ENCODE results near the gene ADD2. TPM values are rescaled to one million over a fixed set of nuclear protein-coding genes. Genes with fewer than 3 reads are reported as not detected.

Gene ADD2
- total and polyA plus RNA-seq, 12 donors = 0.20 to 5.6 (median 1.9) TPM; not detected in 1

DNA sequence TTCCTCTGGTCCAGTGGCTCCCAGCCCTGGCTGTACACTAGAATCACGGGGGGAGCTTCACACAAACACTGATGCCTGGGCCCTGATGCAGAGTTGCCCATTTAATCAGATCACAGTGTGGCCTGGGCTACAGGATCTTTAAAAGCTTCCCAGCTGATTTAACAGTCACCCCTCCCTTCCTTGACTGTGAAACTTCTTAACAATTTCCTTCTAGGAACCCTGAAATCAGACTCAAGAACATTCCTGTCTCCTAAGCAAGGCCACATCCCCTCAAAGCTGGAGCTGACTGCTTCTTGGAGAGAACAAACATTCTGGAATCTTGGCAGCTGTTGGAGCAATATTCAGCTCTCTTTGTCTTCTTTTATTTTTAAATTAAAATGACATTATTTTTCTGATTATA, 88.7 kb downstream of the ADD2 start:
- intact Hi-C loops (cut with DNase I) = no loop called here
- Histone ChIP-seq H3K4me3 (no peak overlapping the region), H3K36me3 (replicated peaks in 1 of 2) (no peaks in the 10 kb centered on the region), H3K27ac (no peak overlapping the region), H3K9me3 (replicated peaks in 1 of 3) (no peaks in the 10 kb centered on the region), H3K27me3 (no peaks in the 10 kb centered on the region), H3K4me1 (replicated peaks in 1 of 2) (no peaks in the 10 kb centered on the region)
- TF ChIP-seq POLR2A (IDR thresholded peaks at IDR 0.05) = no peak
- WGBS, 4 donors = 66 to 100% (median 75%) methylated on average over 1 of the region's 1 CpG
- peak in 1 of 7 donors; percentile 20 for DNase-seq

DNA sequence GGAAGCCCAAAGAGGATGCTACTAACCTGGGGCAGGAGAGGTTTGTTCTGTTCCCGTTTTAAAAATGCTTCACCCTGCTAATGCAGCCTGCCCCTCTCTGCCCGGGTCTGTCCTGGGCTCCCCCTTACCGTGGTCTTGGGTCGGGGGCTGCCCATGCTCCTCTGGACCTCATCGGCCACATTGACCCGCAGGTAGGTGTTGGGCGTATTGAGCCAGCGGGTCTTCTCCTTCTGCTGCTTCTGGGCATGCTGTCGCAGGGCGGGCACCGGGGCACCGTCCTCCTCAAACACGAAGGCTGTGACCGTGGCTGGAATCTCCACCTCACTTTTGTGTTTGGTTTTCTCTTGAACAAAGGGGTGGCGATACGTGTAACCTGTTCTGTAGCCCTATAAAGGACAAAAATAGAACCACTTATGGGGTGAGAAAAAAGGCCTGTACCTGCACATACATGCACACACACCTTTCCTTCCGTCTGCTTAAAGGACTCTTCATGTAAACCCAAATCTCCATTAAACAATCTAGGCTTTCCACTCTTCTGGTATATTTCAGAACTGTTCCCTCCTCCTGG, 89.3 kb downstream of the ADD2 start:
- Histone ChIP-seq H3K4me3 (no peak overlapping the region), H3K27ac (no peak overlapping the region), H3K9me3 (replicated peaks in 1 of 3) (no peaks in the 10 kb centered on the region), H3K4me1 (replicated peaks in 1 of 2) (no peaks in the 10 kb centered on the region), H3K36me3 (replicated peaks in 1 of 2) (no peaks in the 10 kb centered on the region), H3K27me3 (no peaks in the 10 kb centered on the region)
- intact Hi-C loops (cut with DNase I) = no loop called here
- 89 to 95% (median 94%) methylated on average over 15 to 17 of the region's 17 CpGs for WGBS, 4 donors
- peak in 1 of 7 donors; percentile 31 for DNase-seq
- TF ChIP-seq CTCF (IDR thresholded peaks at IDR 0.05) (no peak), POLR2A (IDR thresholded peaks at IDR 0.05) (no peak)

DNA sequence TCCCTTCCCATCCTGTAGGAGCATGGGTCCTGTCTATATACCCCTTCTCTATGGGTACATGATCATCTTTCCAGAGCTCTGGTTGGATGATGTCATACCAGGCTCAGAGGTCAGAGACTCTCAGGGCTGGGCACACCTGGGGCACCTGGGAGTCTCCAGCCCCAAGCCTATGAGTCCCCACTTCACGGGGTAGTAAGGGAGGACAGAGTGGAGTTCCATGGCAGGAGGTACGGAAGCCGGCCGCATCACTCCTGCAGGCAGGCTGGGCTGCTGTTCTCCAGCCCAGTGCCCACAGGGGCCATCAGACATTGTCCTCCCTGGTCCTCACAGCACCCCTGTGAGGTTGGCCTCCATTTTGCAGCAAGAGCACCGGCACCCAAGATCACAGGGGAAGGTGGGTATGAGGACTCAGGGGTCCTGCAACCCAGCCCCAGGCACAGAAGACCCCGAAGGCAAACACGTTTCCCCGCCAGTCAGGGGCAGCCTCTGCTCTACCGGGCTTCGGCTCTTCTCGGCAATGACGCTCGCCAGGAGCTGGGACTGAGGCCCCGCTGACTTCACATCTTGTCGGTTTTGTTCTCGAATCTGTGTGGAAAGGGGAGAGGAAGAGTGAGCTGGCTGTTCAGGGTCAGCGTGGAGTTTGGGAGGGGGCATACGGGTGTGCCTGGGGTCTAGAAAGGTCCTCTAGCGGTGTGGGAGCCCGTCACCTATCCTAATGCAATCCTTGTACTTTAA, 91.5 kb downstream of the ADD2 start:
- H3K4me3 ChIP-seq = no peak overlapping the region
- 86 to 95% (median 91%) methylated on average over 14 to 20 of the region's 20 CpGs for WGBS, 4 donors
- peak in 1 of 7 donors; percentile 9 for DNase-seq
- H3K27me3 ChIP-seq = no peaks in the 10 kb centered on the region
- H3K4me1 ChIP-seq (replicated peaks in 1 of 2) = no peaks in the 10 kb centered on the region
- H3K27ac ChIP-seq = no peak overlapping the region
- no peaks in the 10 kb centered on the region for H3K36me3 ChIP-seq (replicated peaks in 1 of 2)
- intact Hi-C loops (cut with DNase I) = no loop called here
- TF ChIP-seq POLR2A (IDR thresholded peaks at IDR 0.05) (no peak), CTCF (IDR thresholded peaks at IDR 0.05) (no peak)
- H3K9me3 ChIP-seq (replicated peaks in 1 of 3) = no peaks in the 10 kb centered on the region

- WGBS, 4 donors = 91 to 94% (median 92%) methylated on average over 2 of the region's 2 CpGs
Measured at GRCh38 chr2:70675862-70676261, 92.1 kb downstream of the ADD2 start.

More at GRCh38 chr2:70675862-70676261, 92.1 kb downstream of the ADD2 start:
- DNase-seq = peak in 2 of 7 donors; percentile 2 to 3
- Histone ChIP-seq H3K27me3 (no peaks in the 10 kb centered on the region), H3K27ac (no peak overlapping the region), H3K9me3 (replicated peaks in 1 of 3) (no peaks in the 10 kb centered on the region), H3K4me3 (no peak overlapping the region), H3K4me1 (replicated peaks in 1 of 2) (no peaks in the 10 kb centered on the region), H3K36me3 (replicated peaks in 1 of 2) (no peaks in the 10 kb centered on the region)
- intact Hi-C loops (cut with DNase I) = no loop called here
- TF ChIP-seq CTCF (IDR thresholded peaks at IDR 0.05) (no peak), POLR2A (IDR thresholded peaks at IDR 0.05) (no peak)

All from adrenal gland (tissue), 12 donors.